Measurements from ENCODE around the gene TNFSF18. TPM values are rescaled to one million over a fixed set of nuclear protein-coding genes. Genes with fewer than 3 reads are reported as not detected.

TNFSF18 gene
- polyA plus RNA-seq, 1 donor, result 0.22 TPM

Other genes starting within 250 kb of the TNFSF18 start
- gene TNFSF4, start 156.4 kb upstream of the TNFSF18 start, polyA plus RNA-seq (ENCODE audit: insufficient read length), result 2.5 TPM